GM20431 (cell line): ENCODE measurements around the gene NPR3.

Experiments
- in situ Hi-C: fragments of 300-500 bp; cut with MseI, MboI; formaldehyde crosslinking; loops from one replicate; pipeline ENCODE4 v1.15.0; 2020; ENCODE audit warnings: low sequenced_read_pairs; ENCODE audit not compliant: unreplicated experiment

NPR3 gene

DNA sequence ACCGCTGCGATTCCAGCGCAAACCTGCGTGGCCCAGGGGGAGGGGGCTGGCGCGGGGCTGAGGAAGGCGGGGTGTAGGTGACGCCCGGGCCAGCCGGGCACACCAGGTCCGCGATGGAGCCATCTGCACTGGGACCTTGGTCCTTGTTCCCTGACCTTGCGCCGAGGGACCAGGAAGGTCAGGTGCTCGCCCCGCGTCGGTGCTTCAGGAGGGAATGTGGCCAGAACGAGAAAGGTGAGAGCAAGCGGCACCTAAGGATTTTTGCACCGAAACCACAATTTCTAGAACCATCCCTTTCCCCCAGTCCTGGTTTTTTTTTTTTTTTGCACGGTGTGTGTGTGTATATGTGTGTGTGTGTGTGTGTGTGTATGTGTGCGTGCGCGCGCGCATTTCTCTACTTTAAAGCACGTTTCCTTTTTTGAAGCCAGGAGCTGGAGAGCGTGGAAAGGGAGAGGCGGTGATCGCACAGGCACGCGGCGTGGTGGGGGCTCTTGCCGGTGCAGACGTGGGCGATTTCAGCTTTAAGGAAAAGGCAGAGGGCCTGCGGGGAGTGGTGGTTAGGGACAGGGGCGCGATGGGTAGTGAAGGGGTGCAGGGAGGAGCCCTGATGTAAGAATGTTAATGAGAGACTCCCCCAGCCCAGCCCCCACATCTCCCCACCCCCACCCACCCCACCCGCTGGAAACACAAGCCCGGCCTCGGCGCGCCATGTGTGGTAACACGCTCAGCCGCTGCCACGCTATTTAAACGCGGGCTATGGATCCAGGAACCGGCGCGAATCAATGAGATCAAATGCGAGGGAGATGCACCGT lies at the start of gene NPR3:
Gene NPR3, plus strand, starts transcription at position 772 of the 812 bp plus-strand sequence. CDS start 456 bp downstream, outside the sequence.
- in situ Hi-C loops: no loop called here

GRCh38 chr5:32664523-32664922 lies 46.6 kb upstream of the NPR3 start:
- in situ Hi-C loops: no loop called here

DNA sequence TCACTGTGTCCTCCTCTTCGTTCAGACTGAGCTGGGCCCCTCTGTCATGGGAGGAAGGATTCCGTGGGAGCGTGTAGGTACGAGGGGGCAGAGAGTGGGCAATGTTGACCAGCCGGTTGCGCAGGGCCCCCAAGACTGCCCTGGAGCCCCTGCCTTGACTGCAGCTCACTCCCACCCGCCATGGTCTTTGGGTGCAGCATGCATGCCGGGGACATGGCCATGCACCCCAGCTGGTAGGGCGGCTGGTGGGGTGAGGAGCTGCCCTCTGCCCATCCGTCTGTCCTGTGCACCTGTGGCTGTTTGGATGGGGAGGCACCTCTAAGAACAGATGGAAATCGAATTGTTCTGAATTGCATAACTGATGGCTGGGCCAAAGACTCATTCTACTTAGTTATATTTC lies 42.6 kb upstream of the NPR3 start:
- in situ Hi-C loops: no loop called here

DNA sequence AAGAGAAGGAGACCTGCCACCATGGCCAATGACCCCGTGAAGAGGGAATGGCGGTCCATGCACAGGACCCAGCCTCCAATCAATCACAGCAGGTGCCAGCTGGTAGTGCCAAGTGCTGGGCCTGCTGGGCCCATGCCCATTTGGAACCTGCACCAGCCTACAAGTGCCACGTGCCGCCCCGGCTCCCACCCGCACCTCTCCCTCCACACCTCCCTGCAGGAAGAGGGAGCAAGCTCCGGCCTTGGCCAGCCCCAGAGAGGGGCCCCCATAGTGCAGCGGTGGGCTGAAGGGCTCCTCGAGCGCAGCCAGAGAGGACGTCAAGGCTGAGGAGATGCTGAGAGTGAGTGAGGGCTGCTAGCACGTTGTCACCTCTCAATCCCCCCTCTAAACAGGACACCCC lies 37.8 kb upstream of the NPR3 start:
- in situ Hi-C loops: no loop called here

DNA sequence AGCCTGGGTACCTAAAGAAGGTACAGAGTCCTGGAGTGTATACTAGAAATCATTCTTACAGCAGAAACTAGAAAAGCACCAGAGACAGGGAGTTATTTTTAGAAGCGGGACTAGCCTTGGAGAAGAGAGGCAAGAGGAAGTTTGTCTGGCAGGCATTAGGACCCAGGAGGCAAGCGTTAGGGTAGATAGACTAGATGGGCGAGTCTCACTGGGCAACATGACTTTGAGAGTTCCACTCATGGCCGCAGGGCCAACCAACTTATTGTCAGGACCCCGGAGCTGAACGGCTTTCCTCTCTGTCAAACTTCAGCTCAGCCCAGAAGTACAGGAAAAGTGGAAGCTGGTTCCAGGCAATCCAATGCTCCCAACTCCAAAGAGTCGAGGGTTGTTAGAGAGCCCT lies 34.1 kb upstream of the NPR3 start:
- in situ Hi-C loops: no loop called here

- in situ Hi-C loops: no loop called here
These were observed 32.6 kb upstream of the NPR3 start for GRCh38 chr5:32678472-32678871.

DNA sequence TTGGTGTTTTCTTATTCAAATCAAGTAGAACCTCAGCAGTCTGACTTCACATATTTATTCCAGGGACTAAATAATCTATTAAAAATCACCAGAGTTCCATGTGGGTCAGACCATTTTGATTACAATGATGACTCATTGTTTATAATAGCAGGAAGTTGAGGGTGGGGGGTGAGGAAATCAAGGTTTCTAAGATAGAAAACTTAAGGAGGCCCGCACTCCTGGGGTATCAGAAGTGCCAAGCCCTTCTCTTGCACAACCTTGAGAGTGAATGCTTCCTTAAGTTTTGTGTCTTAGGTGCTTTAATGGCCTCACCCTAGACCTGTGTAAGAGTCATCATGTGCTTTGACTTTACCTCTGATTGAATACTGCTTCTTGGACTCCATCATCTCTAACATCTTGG lies 31.9 kb upstream of the NPR3 start:
- in situ Hi-C loops: no loop called here

DNA sequence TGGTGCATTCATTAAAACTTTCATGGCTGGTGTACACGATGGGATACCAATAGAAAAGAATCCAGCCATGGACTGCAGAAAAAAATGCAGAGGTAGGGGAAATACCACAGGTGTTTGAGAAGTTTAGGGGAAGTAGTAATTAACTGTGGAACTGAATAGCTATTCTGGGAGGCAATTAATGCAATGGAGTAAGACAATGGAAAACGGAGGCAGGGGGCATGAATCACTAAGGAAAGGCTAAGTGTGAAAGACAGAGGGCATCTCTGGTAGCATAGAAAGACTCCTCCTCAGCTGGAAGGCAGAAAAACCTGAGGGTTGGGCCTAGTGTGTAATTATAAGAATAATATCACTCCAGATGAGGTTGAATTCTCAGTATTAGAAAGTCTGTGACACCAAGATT lies 30.9 kb upstream of the NPR3 start:
- in situ Hi-C loops: no loop called here

DNA sequence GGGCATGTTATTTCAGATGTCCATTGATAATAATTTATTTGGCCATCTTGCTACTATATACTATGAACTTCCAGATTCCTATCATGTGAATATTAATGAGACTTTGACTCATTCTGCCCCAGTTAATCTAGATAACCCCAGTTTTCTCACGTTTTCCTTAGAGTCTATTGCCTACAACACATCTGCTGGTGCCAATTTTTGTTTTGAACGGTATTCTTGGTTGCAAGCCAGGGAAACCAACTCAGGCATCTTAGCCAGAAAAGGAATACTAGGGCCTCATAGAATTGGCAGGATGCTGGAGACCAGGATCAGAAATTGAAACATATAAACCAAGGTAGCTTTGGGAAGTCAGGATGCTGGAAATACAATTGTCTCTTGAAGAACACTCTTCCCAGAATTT lies 28.0 kb upstream of the NPR3 start:
- in situ Hi-C loops: no loop called here

- in situ Hi-C loops: no loop called here
These were observed 26.9 kb upstream of the NPR3 start for GRCh38 chr5:32684260-32684659.

- in situ Hi-C loops: no loop called here
These were observed 24.2 kb upstream of the NPR3 start for GRCh38 chr5:32686799-32687498.

DNA sequence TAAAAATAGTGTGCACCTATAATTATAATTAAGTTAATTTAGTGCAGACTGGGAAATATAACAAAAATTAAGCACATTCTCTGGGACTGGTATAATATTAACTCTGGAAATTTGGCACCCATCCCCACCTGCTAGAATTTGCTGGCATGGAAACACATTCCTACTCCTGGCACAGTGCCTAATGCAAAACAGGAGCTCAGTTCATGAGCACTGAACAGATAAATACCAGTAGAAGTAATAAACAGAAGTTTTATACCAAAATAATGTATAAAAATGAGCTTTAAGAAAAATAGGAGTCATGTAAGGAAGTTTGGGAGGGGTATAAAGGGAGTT lies 23.7 kb upstream of the NPR3 start:
- in situ Hi-C loops: no loop called here

GRCh38 chr5:32690153-32690552 lies 21.0 kb upstream of the NPR3 start:
- in situ Hi-C loops: no loop called here

- in situ Hi-C loops: no loop called here
These were observed 20.5 kb upstream of the NPR3 start for GRCh38 chr5:32690666-32691065.

GRCh38 chr5:32692036-32692746 lies 18.9 kb upstream of the NPR3 start:
- in situ Hi-C loops: no loop called here

DNA sequence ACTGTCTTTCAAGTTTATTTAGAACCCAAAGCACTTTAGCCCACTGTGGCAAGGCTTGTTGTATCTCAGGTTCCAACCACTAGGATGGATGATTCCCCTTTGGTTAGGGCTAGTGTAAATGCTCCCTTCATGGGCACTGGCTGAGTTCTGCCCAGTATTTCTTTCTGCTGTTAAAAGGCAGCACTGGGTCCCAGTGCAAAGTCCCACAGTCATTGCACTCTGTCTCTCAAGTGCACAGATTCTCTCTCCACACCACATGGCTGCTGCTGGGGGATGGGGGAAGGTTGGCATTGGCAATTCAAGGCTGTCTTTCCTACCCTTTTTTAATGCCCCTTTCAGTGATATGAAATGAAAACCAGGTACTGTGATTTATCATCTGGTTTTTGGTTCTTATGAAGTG lies 7.2 kb upstream of the NPR3 start:
- in situ Hi-C loops: no loop called here

DNA sequence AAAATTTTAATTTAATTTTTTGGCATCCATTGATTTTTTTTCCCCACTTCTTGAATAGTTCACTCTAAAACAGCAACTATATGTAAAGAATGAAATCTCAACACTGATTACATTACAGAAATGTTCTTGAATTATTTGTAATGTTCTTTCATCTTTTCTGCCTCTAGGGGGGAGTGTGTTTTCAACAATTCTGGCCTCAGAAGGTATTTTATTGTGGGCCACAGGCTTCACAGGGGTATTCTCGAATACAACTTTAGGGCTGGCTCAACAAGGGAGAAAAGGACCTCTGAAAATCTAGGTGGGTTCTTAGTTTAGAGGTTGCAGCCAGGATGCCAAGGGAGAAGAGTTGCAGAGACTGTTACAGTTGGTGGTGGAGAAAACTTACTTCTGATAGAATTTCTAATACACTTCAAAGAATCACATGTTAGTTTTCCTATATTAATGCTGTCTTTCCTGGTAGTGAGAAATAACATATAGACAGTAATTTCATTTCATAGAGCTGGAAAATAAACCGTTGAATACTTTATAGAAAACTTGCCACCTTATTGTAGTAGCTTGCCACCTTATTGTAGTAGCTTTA lies 3.6 kb upstream of the NPR3 start:
- in situ Hi-C loops: no loop called here

GRCh38 chr5:32708949-32709348 lies 2.2 kb upstream of the NPR3 start:
- in situ Hi-C loops: no loop called here

GRCh38 chr5:32709750-32710549 lies 1.2 kb upstream of the NPR3 start:
- in situ Hi-C loops: no loop called here

DNA sequence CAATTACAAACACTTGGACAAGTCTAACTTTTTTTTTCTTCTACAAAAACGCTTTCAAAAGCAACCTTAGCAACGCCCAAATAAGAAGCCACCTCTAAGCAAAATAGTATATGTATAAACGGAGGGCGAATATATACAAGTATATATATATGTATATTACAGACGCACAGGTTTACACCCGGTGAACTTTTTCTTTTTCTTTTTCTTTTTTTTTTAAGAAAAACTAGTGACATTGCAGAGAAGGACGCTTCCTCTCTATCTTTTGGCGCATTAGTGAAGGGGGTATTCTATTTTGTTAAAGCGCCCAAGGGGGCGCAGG lies 200 bp downstream of the NPR3 start:
- in situ Hi-C loops: no loop called here
